ENCODE results near the gene PRKACB.
A peak's percentile ranks its signal among the peaks of the same experiment; 100 is the strongest.

Gene PRKACB

DNA sequence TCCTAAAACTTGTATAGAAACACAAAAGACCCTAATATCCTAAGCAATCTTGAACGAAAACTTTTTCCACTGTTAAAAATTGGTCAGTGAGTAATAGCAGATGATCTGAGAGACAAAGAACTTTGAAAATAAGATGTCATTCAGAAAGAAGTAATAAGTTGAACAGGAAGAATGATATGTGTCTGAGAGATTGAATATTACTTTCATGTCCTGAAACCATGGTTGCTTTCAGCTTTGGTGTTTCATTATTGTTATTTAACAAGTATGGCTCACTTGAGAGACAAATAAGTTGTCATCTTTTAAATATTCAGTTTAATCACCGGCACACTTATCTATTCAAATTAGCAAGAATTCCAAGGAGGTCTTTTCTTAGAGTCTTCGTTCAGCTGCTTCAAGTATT lies 11.4 kb downstream of the PRKACB start:
- TF ChIP-seq, protein P1, sequence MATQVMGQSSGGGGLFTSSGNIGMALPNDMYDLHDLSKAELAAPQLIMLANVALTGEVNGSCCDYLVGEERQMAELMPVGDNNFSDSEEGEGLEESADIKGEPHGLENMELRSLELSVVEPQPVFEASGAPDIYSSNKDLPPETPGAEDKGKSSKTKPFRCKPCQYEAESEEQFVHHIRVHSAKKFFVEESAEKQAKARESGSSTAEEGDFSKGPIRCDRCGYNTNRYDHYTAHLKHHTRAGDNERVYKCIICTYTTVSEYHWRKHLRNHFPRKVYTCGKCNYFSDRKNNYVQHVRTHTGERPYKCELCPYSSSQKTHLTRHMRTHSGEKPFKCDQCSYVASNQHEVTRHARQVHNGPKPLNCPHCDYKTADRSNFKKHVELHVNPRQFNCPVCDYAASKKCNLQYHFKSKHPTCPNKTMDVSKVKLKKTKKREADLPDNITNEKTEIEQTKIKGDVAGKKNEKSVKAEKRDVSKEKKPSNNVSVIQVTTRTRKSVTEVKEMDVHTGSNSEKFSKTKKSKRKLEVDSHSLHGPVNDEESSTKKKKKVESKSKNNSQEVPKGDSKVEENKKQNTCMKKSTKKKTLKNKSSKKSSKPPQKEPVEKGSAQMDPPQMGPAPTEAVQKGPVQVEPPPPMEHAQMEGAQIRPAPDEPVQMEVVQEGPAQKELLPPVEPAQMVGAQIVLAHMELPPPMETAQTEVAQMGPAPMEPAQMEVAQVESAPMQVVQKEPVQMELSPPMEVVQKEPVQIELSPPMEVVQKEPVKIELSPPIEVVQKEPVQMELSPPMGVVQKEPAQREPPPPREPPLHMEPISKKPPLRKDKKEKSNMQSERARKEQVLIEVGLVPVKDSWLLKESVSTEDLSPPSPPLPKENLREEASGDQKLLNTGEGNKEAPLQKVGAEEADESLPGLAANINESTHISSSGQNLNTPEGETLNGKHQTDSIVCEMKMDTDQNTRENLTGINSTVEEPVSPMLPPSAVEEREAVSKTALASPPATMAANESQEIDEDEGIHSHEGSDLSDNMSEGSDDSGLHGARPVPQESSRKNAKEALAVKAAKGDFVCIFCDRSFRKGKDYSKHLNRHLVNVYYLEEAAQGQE (IDR thresholded peaks at IDR 0.05; ENCODE audit: insufficient read depth in 1 of 2, low read depth in 2 of 2, low read length in 2 of 2), result no peak
- no peak for TF ChIP-seq POLR2AphosphoS5 (IDR thresholded peaks at IDR 0.05; ENCODE audit: low read depth, low read length)
- TF ChIP-seq FOXP2 (optimal IDR thresholded peaks at IDR 0.05; ENCODE audit: borderline replicate concordance, extremely low read depth, extremely low read length, insufficient read depth), result no peak
- TF ChIP-seq SIN3A (IDR thresholded peaks at IDR 0.05; ENCODE audit: borderline replicate concordance, insufficient read depth, low read length), result no peak
- no peak for TF ChIP-seq TAF1 (IDR thresholded peaks at IDR 0.05; ENCODE audit: borderline replicate concordance, insufficient read depth, low read length)

GRCh38 chr1:84156210-84156621 lies 12.1 kb downstream of the PRKACB start:
- no peak for TF ChIP-seq FOXP2 (optimal IDR thresholded peaks at IDR 0.05; ENCODE audit: borderline replicate concordance, extremely low read depth, extremely low read length, insufficient read depth)
- TF ChIP-seq POLR2AphosphoS5 (IDR thresholded peaks at IDR 0.05; ENCODE audit: low read depth, low read length), result peak; percentile 36; the same call in 1 of the 2 replicates

GRCh38 chr1:84159533-84160240 lies 15.6 kb downstream of the PRKACB start:
- TF ChIP-seq POLR2AphosphoS5 (IDR thresholded peaks at IDR 0.05; ENCODE audit: low read depth, low read length), result no peak
- TF ChIP-seq FOXP2 (optimal IDR thresholded peaks at IDR 0.05; ENCODE audit: borderline replicate concordance, extremely low read depth, extremely low read length, insufficient read depth), result no peak
- TF ChIP-seq SIN3A (IDR thresholded peaks at IDR 0.05; ENCODE audit: borderline replicate concordance, insufficient read depth, low read length), result no peak
- TF ChIP-seq, protein P1 (IDR thresholded peaks at IDR 0.05; ENCODE audit: insufficient read depth in 1 of 2, low read depth in 2 of 2, low read length in 2 of 2), result no peak
- no peak for TF ChIP-seq TAF1 (IDR thresholded peaks at IDR 0.05; ENCODE audit: borderline replicate concordance, insufficient read depth, low read length)

DNA sequence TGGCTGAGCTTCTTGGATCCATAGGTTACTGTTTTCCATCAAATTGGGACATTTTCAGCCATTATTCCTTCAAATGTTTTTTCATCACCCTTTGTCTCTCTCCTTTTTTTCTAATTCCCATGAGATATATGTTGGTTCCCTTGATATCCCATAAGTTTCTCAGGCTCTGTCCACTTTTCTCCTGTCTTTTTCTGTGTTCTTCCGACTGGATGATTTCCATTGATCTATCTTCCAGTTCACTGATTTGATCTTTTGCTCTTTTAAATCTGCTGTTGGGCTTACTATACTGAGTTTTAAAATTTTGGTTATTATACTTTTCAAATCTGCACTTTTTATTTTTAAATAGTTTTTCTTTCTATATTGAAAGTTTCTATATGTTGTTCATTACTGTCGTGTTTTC lies 18.2 kb downstream of the PRKACB start:
- TF ChIP-seq FOXP2 (optimal IDR thresholded peaks at IDR 0.05; ENCODE audit: borderline replicate concordance, extremely low read depth, extremely low read length, insufficient read depth) (no peak), TAF1 (IDR thresholded peaks at IDR 0.05; ENCODE audit: borderline replicate concordance, insufficient read depth, low read length) (no peak), POLR2AphosphoS5 (IDR thresholded peaks at IDR 0.05; ENCODE audit: low read depth, low read length) (no peak)
- TF ChIP-seq, protein P1 (IDR thresholded peaks at IDR 0.05; ENCODE audit: insufficient read depth in 1 of 2, low read depth in 2 of 2, low read length in 2 of 2), result no peak

DNA sequence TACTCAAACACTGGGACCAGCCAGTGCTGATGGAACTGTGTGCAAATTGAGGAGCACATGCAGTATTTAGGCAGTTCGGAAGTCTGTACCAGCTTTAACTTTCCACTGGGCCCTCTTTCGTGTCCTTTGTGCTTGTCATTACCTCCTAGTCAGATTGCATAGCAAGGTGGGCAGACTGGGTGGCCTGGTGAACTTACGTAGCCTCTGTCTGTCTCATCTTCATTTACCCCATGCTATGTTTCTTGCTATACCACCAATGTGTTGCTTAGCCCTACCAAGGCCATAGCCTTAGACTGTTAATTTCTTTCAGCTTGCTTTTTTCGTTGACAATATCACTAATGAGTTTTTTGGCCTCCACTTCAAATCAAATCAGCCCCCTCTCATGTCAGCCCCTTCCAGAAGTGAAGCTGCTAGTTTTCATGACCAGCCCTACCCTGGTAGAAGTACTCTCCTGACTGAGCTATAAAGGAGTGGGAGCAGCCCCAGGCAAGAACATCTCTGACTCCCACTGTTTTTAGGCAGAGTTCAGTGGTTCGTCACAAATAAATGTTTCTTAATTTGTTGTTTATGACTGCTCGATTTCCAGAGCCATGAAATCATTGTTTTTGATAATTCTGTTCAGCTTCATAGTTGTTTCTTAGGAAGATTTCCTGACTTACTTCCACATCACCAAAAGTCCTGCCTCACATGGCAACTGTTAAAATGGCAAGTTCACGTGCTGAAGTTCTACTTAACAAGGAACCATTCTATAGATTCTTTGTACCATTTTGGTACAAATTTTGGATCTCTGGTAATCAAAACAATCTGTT lies 19.3 kb downstream of the PRKACB start:
- TF ChIP-seq SIN3A (IDR thresholded peaks at IDR 0.05; ENCODE audit: borderline replicate concordance, insufficient read depth, low read length), result no peak
- TF ChIP-seq, protein P1 (IDR thresholded peaks at IDR 0.05; ENCODE audit: insufficient read depth in 1 of 2, low read depth in 2 of 2, low read length in 2 of 2), result no peak
- no peak for TF ChIP-seq TAF1 (IDR thresholded peaks at IDR 0.05; ENCODE audit: borderline replicate concordance, insufficient read depth, low read length)
- no peak for TF ChIP-seq FOXP2 (optimal IDR thresholded peaks at IDR 0.05; ENCODE audit: borderline replicate concordance, extremely low read depth, extremely low read length, insufficient read depth)
- no peak for TF ChIP-seq POLR2AphosphoS5 (IDR thresholded peaks at IDR 0.05; ENCODE audit: low read depth, low read length)
